ENCODE results near the gene RNF223. TPM values are rescaled to one million over a fixed set of nuclear protein-coding genes. Genes with fewer than 3 reads are reported as not detected.

Gene RNF223
- total RNA-seq, 5 donors from 2014 or later (not counting 1 experiment from before 2014, with no cell fraction given) = not detected

- DNase-seq = no peak
- Mint-ChIP-seq H3K4me3 (peak overlapping the region; percentile 17 to 57 (median 57)), H3K36me3 (no peaks in the 10 kb centered on the region), H3K9me3 (no peaks in the 10 kb centered on the region), H3K4me1 (peaks cover 4 to 21% (median 12%) of the 10 kb centered on the region in 3 donors), H3K27ac (no peak overlapping the region), H3K27me3 (no peaks in the 10 kb centered on the region)
- CTCF ChIA-PET = interaction anchor here in 1 of 2 donors (0.7 kb wide), 1 partner anchor 103 kb away, joined by 3 read pairs; no protein-coding TSS in a partner anchor
- ATAC-seq (replicated peaks in 1 of 4) = no peak
- no peaks in the 10 kb centered on the region for H3K36me3 ChIP-seq (ENCODE audit: control insufficient read depth in 2 of 2, extremely low read depth in 1 of 2, insufficient read depth in 1 of 2, low read length in 1 of 2)
- H3K27ac ChIP-seq (ENCODE audit: low read length) = no peak overlapping the region
- peaks cover 0 to 35% of the 10 kb centered on the region in 2 experiments for H3K4me1 ChIP-seq (ENCODE audit: control insufficient read depth in 1 of 2, extremely low read depth in 1 of 2, insufficient read depth in 2 of 2, low read length in 2 of 2)
- WGBS (ENCODE audit: insufficient coverage) = 71% methylated on average over 13 of the region's 33 CpGs
- no peak overlapping the region for H3K4me3 ChIP-seq (ENCODE audit: control insufficient read depth in 1 of 2, extremely low read depth in 1 of 2, low read length in 1 of 2)
- H3K9me3 ChIP-seq = no peaks in the 10 kb centered on the region
- POLR2A ChIA-PET = no interaction called here
- peaks cover 0 to 51% of the 10 kb centered on the region in 2 experiments for H3K27me3 ChIP-seq (replicated peaks in 1 of 2; ENCODE audit: control insufficient read depth in 2 of 2, extremely low read depth in 1 of 2, insufficient read depth in 2 of 2, low read length in 1 of 2)
Measured at GRCh38 chr1:1021010-1021919, 52.8 kb downstream of the RNF223 start.

Other genes starting within 250 kb of the RNF223 start
- under 1 TPM in 3 of 5 donors, not detected in 2; 0.32 to 0.70 (median 0.53) TPM for gene SAMD11, start 150.4 kb downstream of the RNF223 start, total RNA-seq
- gene NOC2L, start 115.0 kb downstream of the RNF223 start, total RNA-seq = 10 to 100 TPM; 58.7 to 92.2 (median 83.4) TPM
- 10 to 100 TPM; 17.5 to 45.3 (median 37.1) TPM for gene KLHL17, start 113.7 kb downstream of the RNF223 start, total RNA-seq
- 1 to 10 TPM in 4 of 5 donors, under 1 TPM in 1; 0.30 to 9.9 (median 7.3) TPM for gene PLEKHN1, start 107.8 kb downstream of the RNF223 start, total RNA-seq
- gene PERM1, start 92.2 kb downstream of the RNF223 start, total RNA-seq = not detected
- 10 to 100 TPM in 1 of 5 donors, 1 to 10 TPM in 4; 1.5 to 11.9 (median 2.6) TPM for gene HES4, start 74.2 kb downstream of the RNF223 start, total RNA-seq
- 10 to 100 TPM; 29.1 to 69.8 (median 48.5) TPM for gene ISG15, start 60.8 kb downstream of the RNF223 start, total RNA-seq
- gene AGRN, start 54.2 kb downstream of the RNF223 start, total RNA-seq = 10 to 100 TPM in 2 of 5 donors, 1 to 10 TPM in 3; 6.0 to 16.3 (median 9.9) TPM
- 10 to 100 TPM; 20.4 to 37.7 (median 22.5) TPM for gene C1orf159, start 41.8 kb upstream of the RNF223 start, total RNA-seq
- 1 to 10 TPM in 1 of 5 donors, under 1 TPM in 3, not detected in 1; 0.26 to 1.0 (median 0.47) TPM for gene TTLL10, start 99.6 kb upstream of the RNF223 start, total RNA-seq
- gene TNFRSF18, start 132.3 kb upstream of the RNF223 start, total RNA-seq = 10 to 100 TPM in 4 of 5 donors, 1 to 10 TPM in 1; 6.4 to 20.5 (median 13.3) TPM
- 10 to 100 TPM; 15.1 to 35.4 (median 17.8) TPM for gene TNFRSF4, start 139.8 kb upstream of the RNF223 start, total RNA-seq
- 100 to 1,000 TPM in 4 of 5 donors, 10 to 100 TPM in 1; 98.6 to 151 (median 141) TPM for gene SDF4, start 157.7 kb upstream of the RNF223 start, total RNA-seq
- gene B3GALT6, start 157.9 kb upstream of the RNF223 start, total RNA-seq = 10 to 100 TPM in 4 of 5 donors, 1 to 10 TPM in 1; 10.0 to 30.4 (median 25.1) TPM
- 1 to 10 TPM; 2.8 to 4.2 (median 4.0) TPM for gene C1QTNF12, start 172.4 kb upstream of the RNF223 start, total RNA-seq
- gene UBE2J2, start 199.5 kb upstream of the RNF223 start, total RNA-seq = 10 to 100 TPM; 60.8 to 89.8 (median 83.6) TPM
- 10 to 100 TPM in 4 of 5 donors, 1 to 10 TPM in 1; 9.5 to 15.3 (median 11.1) TPM for gene SCNN1D, start 206.1 kb upstream of the RNF223 start, total RNA-seq
- gene ACAP3, start 233.6 kb upstream of the RNF223 start, total RNA-seq = 100 to 1,000 TPM in 2 of 5 donors, 10 to 100 TPM in 3; 63.0 to 107 (median 99.8) TPM
- gene PUSL1, start 234.3 kb upstream of the RNF223 start, total RNA-seq = 10 to 100 TPM; 16.7 to 26.4 (median 22.6) TPM

Measured in T-cell (primary cell).